ENCODE results near the gene YWHAH. TPM values are rescaled to one million over a fixed set of nuclear protein-coding genes. Genes with fewer than 3 reads are reported as not detected.
A peak's percentile ranks its signal among the peaks of the same experiment; 100 is the strongest.

YWHAH gene
- total and polyA plus RNA-seq, 8 donors, result 100 to 183 (median 113) TPM

GRCh38 chr22:31960767-31961166 is 16.4 kb downstream of the YWHAH start:
- no peak for TF ChIP-seq CTCF (IDR thresholded peaks at IDR 0.05)
- intact Hi-C loops (cut with DNase I), result no loop called here
- Histone ChIP-seq H3K4me3 (no peak overlapping the region), H3K27me3 (no peaks in the 10 kb centered on the region), H3K36me3 (peaks cover 0 to 32% of the 10 kb centered on the region in 2 donors), H3K4me1 (peaks cover 0 to 6% of the 10 kb centered on the region in 2 donors), H3K27ac (no peak overlapping the region), H3K9me3 (no peaks in the 10 kb centered on the region)
- DNase-seq (no peak), ATAC-seq (no peak)

GRCh38 chr22:31962387-31963125 is 18.2 kb downstream of the YWHAH start:
- Histone ChIP-seq H3K9me3 (no peaks in the 10 kb centered on the region), H3K27ac (no peak overlapping the region), H3K36me3 (peaks cover 0 to 15% of the 10 kb centered on the region in 2 donors), H3K4me1 (peaks cover 0 to 6% of the 10 kb centered on the region in 2 donors), H3K4me3 (no peak overlapping the region), H3K27me3 (no peaks in the 10 kb centered on the region)
- intact Hi-C loops (cut with DNase I), result no loop called here
- peak; percentile 70 for ATAC-seq
- DNase-seq, result peak in 1 of 4 donors; percentile 61
- TF ChIP-seq CTCF (IDR thresholded peaks at IDR 0.05), result no peak

- DNase-seq (no peak), ATAC-seq (no peak)
- intact Hi-C loops (cut with DNase I), result no loop called here
- Histone ChIP-seq H3K27me3 (no peaks in the 10 kb centered on the region), H3K36me3 (no peaks in the 10 kb centered on the region), H3K4me3 (no peak overlapping the region), H3K9me3 (no peaks in the 10 kb centered on the region), H3K4me1 (peaks cover 6 to 13% of the 10 kb centered on the region in 2 donors), H3K27ac (no peak overlapping the region)
- no peak for TF ChIP-seq CTCF (IDR thresholded peaks at IDR 0.05)
Observed at GRCh38 chr22:31968022-31968421, 23.7 kb downstream of the YWHAH start.

- Histone ChIP-seq H3K4me3 (peak overlapping the region; percentile 28 to 39), H3K27ac (no peak overlapping the region), H3K4me1 (peaks cover 6 to 13% of the 10 kb centered on the region in 2 donors), H3K36me3 (no peaks in the 10 kb centered on the region), H3K27me3 (no peaks in the 10 kb centered on the region), H3K9me3 (no peaks in the 10 kb centered on the region)
- ATAC-seq (peak; percentile 94), DNase-seq (peak; percentile 48 to 78 (median 72))
- intact Hi-C loops (cut with DNase I), result loop anchor here in 1 of 2 donors (10.0 kb wide), 1 partner anchor 115 kb away; no protein-coding TSS in a partner anchor
- TF ChIP-seq CTCF (IDR thresholded peaks at IDR 0.05), result no peak
Observed at GRCh38 chr22:31969789-31970489, 25.6 kb downstream of the YWHAH start.

Measured in left lung (tissue), 10 donors.